Liver (tissue), 9 donors: Measurements from ENCODE around the gene CFAP45. TPM values are rescaled to one million over a fixed set of nuclear protein-coding genes. Genes with fewer than 3 reads are reported as not detected.
A peak's percentile ranks its signal among the peaks of the same experiment; 100 is the strongest.

ENCODE experiments used
- DNase-seq: peaks from one replicate; pipeline ENCODE4 v3.0.0-alpha.2; 2017; ENCODE audit warnings: low spot score
- H3K27ac ChIP-seq, 2 donors: one replicate each; pipeline ENCODE4 v1.7.0; 2013; ENCODE audit warnings: inconsistent platforms in 2 of 2, low read length in 2 of 2, control low read depth in 1 of 2, low read depth in 1 of 2, mild to moderate bottlenecking in 1 of 2
- H3K27me3 ChIP-seq, 4 donors: one replicate each; pipeline versions ENCODE4 v1.6.1 to v1.7.0; 2013; ENCODE audit warnings: low read length in 3 of 4, inconsistent platforms in 1 of 4, mild to moderate bottlenecking in 1 of 4, moderate library complexity in 1 of 4; ENCODE audit not compliant: control insufficient read depth in 4 of 4, insufficient read depth in 4 of 4
- H3K36me3 ChIP-seq, 4 donors: one replicate each; pipeline versions ENCODE4 v1.6.1 to v1.7.0; 2013; ENCODE audit warnings: low read length in 3 of 4, mild to moderate bottlenecking in 3 of 4, low read depth in 1 of 4, moderate library complexity in 1 of 4; ENCODE audit not compliant: control insufficient read depth in 4 of 4, insufficient read depth in 3 of 4
- H3K4me1 ChIP-seq, 4 donors: one replicate each; pipeline versions ENCODE4 v1.6.1 to v1.7.0; 2013; ENCODE audit warnings: low read length in 3 of 4, mild to moderate bottlenecking in 3 of 4, moderate library complexity in 1 of 4; ENCODE audit not compliant: control insufficient read depth in 4 of 4, insufficient read depth in 4 of 4
- H3K4me3 ChIP-seq, 3 donors: one replicate each; pipeline versions ENCODE4 v1.6.1 to v1.7.0; 2013; ENCODE audit warnings: low read length in 3 of 3, control low read depth in 1 of 3, low read depth in 1 of 3, mild to moderate bottlenecking in 1 of 3
- H3K9ac ChIP-seq, 2 donors: one replicate each; pipeline ENCODE4 v1.7.0; 2013; ENCODE audit warnings: low read length in 2 of 2, mild to moderate bottlenecking in 2 of 2, moderate library complexity in 2 of 2, control low read depth in 1 of 2, low read depth in 1 of 2
- H3K9me3 ChIP-seq, 4 donors: one replicate each; pipeline versions ENCODE4 v1.6.1 to v1.7.0; 2013; ENCODE audit warnings: low read length in 3 of 4; ENCODE audit not compliant: control insufficient read depth in 4 of 4
- ATF3 ChIP-seq: IDR thresholded peaks from 2 replicates; pipeline ENCODE4 v1.6.1; 2016; ENCODE audit warnings: antibody characterized with exemption
- CTCF ChIP-seq: fragments of 150-350 bp; IDR thresholded peaks from 2 replicates; pipeline ENCODE4 v1.5.1; 2017; ENCODE audit warnings: improper control_type of control experiment, low read depth, low read length; ENCODE audit not compliant: missing input control
- EGR1 ChIP-seq, 2 donors: IDR thresholded peaks; 2 replicates each; pipeline ENCODE4 v1.6.1; 2016 to 2018; ENCODE audit warnings: antibody characterized with exemption in 2 of 2, low read depth in 2 of 2
- FOXA1 ChIP-seq: IDR thresholded peaks from 2 replicates; pipeline ENCODE4 v1.6.1; 2016; ENCODE audit warnings: antibody characterized with exemption
- FOXA2 ChIP-seq: IDR thresholded peaks from 2 replicates; pipeline ENCODE4 v1.6.1; 2016; ENCODE audit warnings: antibody characterized with exemption
- GABPA ChIP-seq, 2 donors: IDR thresholded peaks in 1 of 2; conservative IDR thresholded peaks in 1 of 2; 2 replicates each; pipeline ENCODE4 v1.6.1; 2016; ENCODE audit warnings: antibody characterized with exemption in 2 of 2, mild to moderate bottlenecking in 1 of 2, moderate library complexity in 1 of 2
- HNF4A ChIP-seq, 2 donors: conservative IDR thresholded peaks; 2 replicates each; pipeline ENCODE4 v1.6.1; 2016; ENCODE audit warnings: antibody characterized with exemption in 2 of 2, mild to moderate bottlenecking in 2 of 2
- JUND ChIP-seq, 2 donors: IDR thresholded peaks; 2 replicates each; pipeline ENCODE4 v1.6.1; 2016; ENCODE audit warnings: antibody characterized with exemption in 2 of 2
- NR2F2 ChIP-seq: IDR thresholded peaks from 2 replicates; pipeline ENCODE4 v1.6.1; 2016; ENCODE audit warnings: antibody characterized with exemption
- RAD21 ChIP-seq, 2 donors: IDR thresholded peaks; 2 replicates each; pipeline ENCODE4 v1.6.1; 2016; ENCODE audit warnings: antibody characterized with exemption in 2 of 2, mild to moderate bottlenecking in 2 of 2
- RXRA ChIP-seq, 2 donors: IDR thresholded peaks; 2 replicates each; pipeline ENCODE4 v1.6.1; 2017 to 2018; ENCODE audit warnings: antibody characterized with exemption in 2 of 2, mild to moderate bottlenecking in 1 of 2
- TAF1 ChIP-seq: conservative IDR thresholded peaks from 2 replicates; pipeline ENCODE4 v1.6.1; 2016; ENCODE audit warnings: antibody characterized with exemption, mild to moderate bottlenecking
- YY1 ChIP-seq: IDR thresholded peaks from 2 replicates; pipeline ENCODE4 v1.6.1; 2016; ENCODE audit warnings: antibody characterized with exemption, mild to moderate bottlenecking
- ZBTB33 ChIP-seq: IDR thresholded peaks from 2 replicates; pipeline ENCODE4 v1.6.1; 2016; ENCODE audit warnings: antibody characterized with exemption
- WGBS: extraction: QIAGEN DNeasy Blood & Tissue Kit; methylation state at CpG from one replicate; pipeline ENCODE4 v1.1.7; 2013; 5-methylcytosine and 5-hydroxymethylcytosine counted together
- polyA plus RNA-seq, 2 donors: library from polyadenylated mRNA; stranded (reverse) in 1 of 2; unstranded in 1 of 2; fragments of 200-250 nt in 1 of 2; fragments of >200 nt in 1 of 2; fragmentation: Nextera tagmentation in 1 of 2; extraction: Ambion mirVana in 1 of 2; gene quantifications; one replicate each; pipeline versions ENCODE4 v1.2.1 to v1.2.3, GENCODE V29; 2013 to 2015
- total RNA-seq, 2 donors: library from RNA; depleted of rRNA; stranded (reverse); fragments of >200 nt; gene quantifications; one replicate each; pipeline ENCODE4 v1.2.3, GENCODE V29; 2014
- TF ChIP-seq, protein P1 (sequence below): IDR thresholded peaks from 2 replicates; pipeline ENCODE4 v1.6.1; 2016; ENCODE audit warnings: antibody characterized with exemption
- TF ChIP-seq, protein P2 (sequence below): IDR thresholded peaks from 2 replicates; pipeline ENCODE4 v1.6.1; 2016; ENCODE audit warnings: antibody characterized with exemption, mild to moderate bottlenecking
- donor health status: healthy.
- donor health status: healthy.
- donor health status: healthy.
- donor health status: healthy.
- donor health status: healthy.

CFAP45 gene
- total and polyA plus RNA-seq, 4 donors, result 0.03 to 0.24 TPM; not detected in 2

DNA sequence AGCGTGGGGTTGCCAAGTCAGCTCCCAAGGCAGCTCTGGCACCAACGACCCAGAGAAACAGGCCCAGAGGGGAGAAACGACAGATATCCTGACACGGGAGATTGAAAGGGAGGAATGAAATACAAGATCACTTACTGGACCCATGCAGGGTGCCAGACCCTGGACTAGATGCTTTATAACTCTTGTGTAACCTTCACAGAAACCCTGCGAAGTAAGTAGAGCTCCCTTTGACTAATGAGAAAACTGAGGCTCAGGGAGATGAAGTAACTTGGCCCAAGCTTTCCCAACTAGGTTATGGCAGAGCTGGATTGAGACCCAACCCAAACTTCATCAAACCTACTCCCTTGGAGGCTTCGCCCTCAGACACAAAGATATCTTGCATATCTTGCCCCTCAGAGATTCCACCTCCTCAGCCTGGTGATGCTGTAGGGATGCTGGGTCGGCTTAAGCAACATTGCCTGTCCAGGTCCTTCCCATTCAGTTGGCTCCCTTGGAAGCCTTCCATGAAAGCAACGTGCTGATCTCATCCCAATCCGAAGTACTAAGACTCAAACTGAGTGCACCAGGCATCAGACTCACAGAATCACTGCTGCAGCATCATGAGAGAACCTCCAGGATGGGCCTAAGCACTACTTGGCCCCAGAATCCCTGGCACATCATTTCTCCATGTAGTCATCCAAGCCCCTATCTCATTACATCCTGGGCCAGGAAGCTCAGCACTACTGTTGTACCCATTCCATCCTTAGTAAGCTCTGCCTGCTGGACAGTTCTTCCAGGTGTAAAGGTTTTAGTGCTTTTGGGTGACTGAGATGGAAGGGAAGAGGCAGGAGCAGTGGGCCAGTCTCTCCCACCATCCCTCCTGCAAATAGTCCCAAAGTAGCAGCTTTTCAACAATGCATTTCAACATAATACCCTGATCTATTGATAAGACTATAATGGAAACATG lies 46.5 kb upstream of the CFAP45 start:
- H3K4me3 ChIP-seq, result peak overlapping the region; percentile 62 to 81 (median 70)

DNA sequence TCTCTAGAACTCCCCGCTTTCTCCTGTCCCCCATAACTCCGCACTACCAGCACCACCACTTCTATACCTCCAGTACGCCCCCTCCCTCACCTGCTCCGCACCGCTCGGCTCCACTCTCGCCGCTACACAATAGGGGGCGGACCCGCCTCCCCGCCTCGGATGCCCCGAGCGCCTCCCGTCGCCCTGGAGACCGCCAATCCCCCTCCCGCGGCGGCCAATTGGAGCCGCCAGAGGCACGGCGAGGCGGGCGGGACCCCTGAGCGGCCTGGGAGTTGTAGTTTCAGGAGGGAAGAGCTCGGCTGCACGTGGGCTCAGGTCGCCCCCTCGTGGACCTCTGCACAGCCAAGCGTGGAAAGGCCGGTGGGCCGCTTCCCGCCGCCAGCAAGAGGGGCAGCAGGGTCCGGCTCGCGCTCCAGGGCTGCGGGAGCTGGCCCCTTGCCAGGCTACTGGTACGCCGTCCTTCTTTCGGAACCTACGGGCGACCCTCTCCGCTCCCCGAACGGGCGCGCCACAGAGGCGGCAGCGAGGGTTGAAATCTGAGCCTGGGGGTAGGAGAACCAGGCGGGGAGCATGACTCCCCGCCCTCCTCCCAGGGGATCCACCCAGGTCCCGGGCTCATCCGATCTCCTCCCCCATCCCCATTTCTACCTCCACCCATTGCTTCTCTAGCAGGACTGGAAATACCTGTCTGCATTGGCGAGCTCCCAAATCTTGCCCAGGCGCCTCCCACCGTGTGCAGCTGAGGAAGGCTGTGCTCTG lies 45.7 kb upstream of the CFAP45 start, which contains the start of gene IGSF9:
IGSF9 (minus strand) TSS at position 131 of the 759 bp plus-strand sequence. CDS start 2,159 bp downstream, outside the sequence.
- no peaks in the 10 kb centered on the region for H3K36me3 ChIP-seq
- no peaks in the 10 kb centered on the region for H3K9me3 ChIP-seq
- peaks cover 8 to 34% (median 21%) of the 10 kb centered on the region in 4 donors for H3K4me1 ChIP-seq
- DNase-seq, result peak; percentile 73
- H3K4me3 ChIP-seq, result peak within 1 kb of the TSS; percentile 62 to 81 (median 70)
- H3K9ac ChIP-seq, result peak within 1 kb of the TSS; percentile 25 to 36
- WGBS, result 2% methylated on average over 58 of the region's 58 CpGs
- no peaks in the 10 kb centered on the region for H3K27me3 ChIP-seq
- peak within 1 kb of the TSS; percentile 73 to 78 for H3K27ac ChIP-seq
- TF ChIP-seq FOXA1 (no peak), HNF4A (conservative IDR thresholded peaks at IDR 0.05) (peak; percentile 43 to 44), FOXA2 (no peak), YY1 (peak; percentile 34), ZBTB33 (no peak), NR2F2 (no peak), EGR1 (IDR thresholded peaks at IDR 0.05; ENCODE audit: low read depth in 2 of 2) (no peak), JUND (IDR thresholded peaks at IDR 0.05) (peak in 1 of 2 donors; percentile 16), RAD21 (IDR thresholded peaks at IDR 0.05) (peak; percentile 57 to 60), CTCF (peak; percentile 39), RXRA (IDR thresholded peaks at IDR 0.05) (peak; percentile 46 to 62), TAF1 (no peak), ATF3 (no peak)
- TF ChIP-seq, protein P1, sequence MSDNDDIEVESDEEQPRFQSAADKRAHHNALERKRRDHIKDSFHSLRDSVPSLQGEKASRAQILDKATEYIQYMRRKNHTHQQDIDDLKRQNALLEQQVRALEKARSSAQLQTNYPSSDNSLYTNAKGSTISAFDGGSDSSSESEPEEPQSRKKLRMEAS, result peak; percentile 27
- TF ChIP-seq, protein P2, sequence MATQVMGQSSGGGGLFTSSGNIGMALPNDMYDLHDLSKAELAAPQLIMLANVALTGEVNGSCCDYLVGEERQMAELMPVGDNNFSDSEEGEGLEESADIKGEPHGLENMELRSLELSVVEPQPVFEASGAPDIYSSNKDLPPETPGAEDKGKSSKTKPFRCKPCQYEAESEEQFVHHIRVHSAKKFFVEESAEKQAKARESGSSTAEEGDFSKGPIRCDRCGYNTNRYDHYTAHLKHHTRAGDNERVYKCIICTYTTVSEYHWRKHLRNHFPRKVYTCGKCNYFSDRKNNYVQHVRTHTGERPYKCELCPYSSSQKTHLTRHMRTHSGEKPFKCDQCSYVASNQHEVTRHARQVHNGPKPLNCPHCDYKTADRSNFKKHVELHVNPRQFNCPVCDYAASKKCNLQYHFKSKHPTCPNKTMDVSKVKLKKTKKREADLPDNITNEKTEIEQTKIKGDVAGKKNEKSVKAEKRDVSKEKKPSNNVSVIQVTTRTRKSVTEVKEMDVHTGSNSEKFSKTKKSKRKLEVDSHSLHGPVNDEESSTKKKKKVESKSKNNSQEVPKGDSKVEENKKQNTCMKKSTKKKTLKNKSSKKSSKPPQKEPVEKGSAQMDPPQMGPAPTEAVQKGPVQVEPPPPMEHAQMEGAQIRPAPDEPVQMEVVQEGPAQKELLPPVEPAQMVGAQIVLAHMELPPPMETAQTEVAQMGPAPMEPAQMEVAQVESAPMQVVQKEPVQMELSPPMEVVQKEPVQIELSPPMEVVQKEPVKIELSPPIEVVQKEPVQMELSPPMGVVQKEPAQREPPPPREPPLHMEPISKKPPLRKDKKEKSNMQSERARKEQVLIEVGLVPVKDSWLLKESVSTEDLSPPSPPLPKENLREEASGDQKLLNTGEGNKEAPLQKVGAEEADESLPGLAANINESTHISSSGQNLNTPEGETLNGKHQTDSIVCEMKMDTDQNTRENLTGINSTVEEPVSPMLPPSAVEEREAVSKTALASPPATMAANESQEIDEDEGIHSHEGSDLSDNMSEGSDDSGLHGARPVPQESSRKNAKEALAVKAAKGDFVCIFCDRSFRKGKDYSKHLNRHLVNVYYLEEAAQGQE, result no peak

More for the DNA sequence above, 46.5 kb upstream of the CFAP45 start:
- H3K9me3 ChIP-seq, result no peaks in the 10 kb centered on the region
- no peaks in the 10 kb centered on the region for H3K36me3 ChIP-seq
- DNase-seq, result no peak
- H3K27ac ChIP-seq, result peak overlapping the region; percentile 70 to 78
- H3K27me3 ChIP-seq, result no peaks in the 10 kb centered on the region
- H3K9ac ChIP-seq, result no peak overlapping the region
- no peak for TF ChIP-seq YY1
- no peak for TF ChIP-seq ZBTB33
- TF ChIP-seq RAD21 (IDR thresholded peaks at IDR 0.05), result no peak
- no peak for TF ChIP-seq NR2F2
- no peak for TF ChIP-seq GABPA (IDR thresholded peaks at IDR 0.05 in 1 of 2, conservative IDR thresholded peaks at IDR 0.05 in 1 of 2)
- H3K4me1 ChIP-seq, result peaks cover 7 to 34% (median 21%) of the 10 kb centered on the region in 4 donors
- WGBS, result 52% methylated on average over 9 of the region's 9 CpGs
